Stimulated activated CD4-positive, alpha-beta T cell treated with anti-CD3 and anti-CD28 coated beads, Interleukin-4, amount 100 ng/mL, for 24 hours (primary cell): Measurements from ENCODE around the gene C17orf100.
A peak's percentile ranks its signal among the peaks of the same experiment; 100 is the strongest.

ENCODE experiments used
- DNase-seq: peaks from one replicate; pipeline ENCODE4 v3.0.0-alpha.2; 2020

C17orf100 gene

DNA sequence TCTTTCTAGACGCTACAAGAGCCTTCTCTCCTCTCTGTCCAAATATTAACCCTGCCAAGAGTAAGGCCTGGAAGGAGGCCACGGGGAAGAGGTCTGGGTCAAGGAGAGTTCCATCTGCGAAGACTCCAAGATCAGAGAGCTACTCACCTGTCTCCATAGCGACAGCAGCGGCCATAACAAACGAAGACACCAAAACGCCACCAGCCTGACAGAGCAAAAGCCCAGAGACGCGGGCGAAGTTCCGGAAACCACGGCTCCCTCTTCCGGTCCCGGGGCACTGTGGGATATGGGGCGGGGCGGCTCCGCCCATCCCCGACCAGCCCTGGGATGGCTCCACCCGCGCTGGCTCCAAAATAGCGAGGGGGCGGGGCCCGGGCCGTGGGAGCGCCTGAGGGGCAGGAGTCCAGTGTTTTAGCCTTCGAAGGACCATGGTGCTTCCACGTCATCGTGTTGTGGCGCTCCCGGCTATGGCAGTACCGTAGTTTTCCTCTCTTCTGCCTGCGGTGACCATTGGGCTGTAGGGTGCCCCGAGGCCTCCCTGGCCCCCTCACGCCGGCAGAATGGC, at the start of gene C17orf100, which contains the start of gene MED31:
TSS of gene C17orf100 (plus strand) at position 409 of the 565 bp plus-strand sequence. CDS start at position 561, 152 bp downstream.
TSS of gene MED31 (minus strand) at position 252 of the 565 bp plus-strand sequence. CDS start at position 175, 77 bp downstream.
- DNase-seq, result peak; percentile 96

DNA sequence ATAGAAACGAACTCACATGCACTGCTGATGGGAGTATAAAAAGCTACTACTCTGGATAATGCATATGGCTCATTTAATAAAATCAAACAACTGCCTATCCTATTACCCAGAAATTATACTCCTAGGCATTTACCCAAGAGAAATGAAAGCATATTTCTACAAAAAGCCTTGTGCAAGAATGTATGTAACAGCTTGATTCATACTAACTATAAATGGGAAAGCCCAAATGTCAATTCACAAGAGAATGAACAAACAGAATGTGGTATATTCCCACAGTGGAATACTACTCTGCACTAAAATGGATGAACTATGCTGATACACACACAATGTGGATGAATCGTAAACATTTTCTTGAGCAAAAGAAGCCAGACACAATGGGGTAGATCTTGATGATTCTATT, 49.4 kb upstream of the C17orf100 start:
- no peak for DNase-seq

GRCh38 chr17:6603744-6604325, 47.7 kb upstream of the C17orf100 start:
- no peak for DNase-seq

DNA sequence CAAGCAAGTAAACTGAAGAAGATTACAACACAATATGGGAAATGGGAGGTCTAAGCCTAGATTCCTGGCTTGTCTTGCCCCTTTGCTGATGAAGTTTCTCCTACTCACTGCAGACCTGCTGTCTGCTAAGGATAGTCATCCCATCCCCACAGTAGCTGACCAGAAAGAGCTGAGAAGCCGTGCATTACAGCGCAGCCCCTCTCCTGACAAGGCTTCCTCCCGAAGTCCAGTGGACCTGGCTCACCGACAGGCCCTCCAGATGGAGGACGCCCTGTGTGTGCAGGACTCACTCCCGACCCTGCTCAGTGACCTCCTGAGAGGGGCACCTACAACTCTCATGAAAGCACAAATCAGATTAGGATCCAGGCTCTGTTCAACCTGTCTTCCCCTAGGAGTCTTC, 46.4 kb upstream of the C17orf100 start:
- DNase-seq, result no peak

- DNase-seq, result no peak
Observed at GRCh38 chr17:6608321-6608720, 43.2 kb upstream of the C17orf100 start.

GRCh38 chr17:6610011-6610410, 41.6 kb upstream of the C17orf100 start:
- DNase-seq, result no peak

DNA sequence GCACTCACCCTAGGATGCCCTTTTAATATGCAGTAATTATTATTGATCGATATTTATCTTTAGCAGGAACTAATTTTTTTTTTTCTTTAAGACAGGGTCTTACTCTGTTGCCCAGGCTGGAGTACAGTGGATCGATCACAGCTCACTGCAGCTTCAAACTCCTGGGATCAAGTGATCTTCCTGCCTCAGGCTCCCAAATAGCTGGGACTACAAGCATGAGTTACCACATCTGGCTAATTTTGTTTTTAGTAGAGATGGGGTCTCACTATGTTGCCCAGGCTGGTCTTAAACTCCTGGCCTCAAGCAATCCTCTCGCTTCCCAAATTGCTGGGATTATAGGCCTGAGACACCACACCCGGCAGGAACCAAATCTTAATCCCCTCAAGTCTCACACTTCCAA, 40.3 kb upstream of the C17orf100 start:
- DNase-seq, result no peak

- no peak for DNase-seq
Observed at GRCh38 chr17:6623941-6624340, 27.6 kb upstream of the C17orf100 start.

DNA sequence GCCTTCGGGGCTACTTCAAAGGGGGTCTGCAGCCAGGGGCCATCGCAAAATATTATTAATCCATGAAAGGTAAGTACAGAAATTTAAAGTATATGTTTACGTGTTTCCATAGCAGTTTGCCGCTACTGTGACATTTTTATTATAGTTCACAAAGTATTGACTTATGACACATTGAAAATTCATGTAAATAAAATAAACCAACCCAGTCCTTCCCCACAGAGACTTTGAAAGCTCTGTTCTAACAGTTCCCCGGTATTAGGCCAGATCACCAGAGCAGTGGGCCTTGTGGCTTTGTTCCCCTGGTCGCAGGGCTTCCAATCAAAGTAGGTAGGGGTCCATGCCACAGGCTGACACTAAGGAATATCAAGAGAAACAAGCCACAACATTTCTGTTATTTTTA, 24.9 kb upstream of the C17orf100 start:
- DNase-seq, result no peak

DNA sequence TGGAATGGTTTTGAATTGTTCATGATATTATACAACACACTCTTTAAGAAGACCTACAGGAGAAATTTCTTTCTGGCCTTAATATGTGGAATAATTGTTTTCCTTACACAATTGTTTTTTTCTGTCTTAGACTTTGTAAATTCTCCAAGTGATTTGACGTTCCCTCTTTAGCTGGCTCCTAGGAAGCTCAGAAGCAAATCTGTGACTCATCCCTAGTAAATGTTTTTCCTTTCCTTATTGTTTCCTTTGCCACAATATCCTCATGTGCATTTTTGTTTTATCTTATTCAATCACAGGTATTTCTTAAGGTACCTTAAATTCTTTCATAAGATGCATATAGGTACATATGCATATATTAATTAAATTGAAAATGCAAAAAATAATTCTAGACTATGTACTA, 24.5 kb upstream of the C17orf100 start:
- no peak for DNase-seq

DNA sequence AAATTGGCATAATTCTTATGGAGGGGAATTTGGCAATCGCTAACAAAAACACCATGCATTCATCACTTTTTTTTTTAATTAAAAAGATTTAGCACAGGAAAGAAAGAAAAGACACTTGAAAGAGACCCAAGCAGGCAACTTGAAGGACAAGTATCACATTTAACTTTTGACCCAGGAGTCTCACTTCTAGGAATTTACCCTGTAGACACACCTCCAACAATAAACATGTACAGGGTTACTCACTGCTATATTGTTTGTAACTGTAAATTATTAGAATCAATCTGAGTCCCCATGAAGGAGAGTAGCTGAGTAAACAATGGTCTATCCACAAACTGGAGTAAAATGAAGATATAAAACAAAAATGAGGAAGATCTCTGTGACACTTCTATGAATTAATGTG, 21.2 kb upstream of the C17orf100 start:
- no peak for DNase-seq

GRCh38 chr17:6632530-6632929, 19.0 kb upstream of the C17orf100 start:
- DNase-seq, result no peak

DNA sequence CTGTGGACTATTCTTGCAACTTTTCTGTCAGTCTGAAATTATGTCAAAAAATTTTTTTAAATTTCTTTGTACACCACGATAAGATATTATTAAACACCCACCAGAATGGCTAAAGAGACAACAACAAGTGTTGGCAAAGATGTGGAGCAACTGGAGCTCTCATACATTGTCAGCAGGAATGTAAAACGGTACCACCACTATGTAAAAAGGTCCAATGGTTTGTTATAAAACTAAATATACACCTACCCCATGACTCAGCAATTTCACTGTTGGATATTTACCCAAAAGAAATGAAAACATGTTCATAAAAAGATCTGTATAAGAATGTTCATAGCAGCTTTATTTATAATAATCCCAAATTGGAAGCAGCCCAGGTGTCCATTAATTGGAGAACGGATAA, 18.3 kb upstream of the C17orf100 start:
- no peak for DNase-seq

- DNase-seq, result no peak
Observed at GRCh38 chr17:6636105-6636504, 15.5 kb upstream of the C17orf100 start.

GRCh38 chr17:6636616-6637457, 14.7 kb upstream of the C17orf100 start:
- no peak for DNase-seq

GRCh38 chr17:6637458-6637840, 14.1 kb upstream of the C17orf100 start:
- DNase-seq, result no peak

DNA sequence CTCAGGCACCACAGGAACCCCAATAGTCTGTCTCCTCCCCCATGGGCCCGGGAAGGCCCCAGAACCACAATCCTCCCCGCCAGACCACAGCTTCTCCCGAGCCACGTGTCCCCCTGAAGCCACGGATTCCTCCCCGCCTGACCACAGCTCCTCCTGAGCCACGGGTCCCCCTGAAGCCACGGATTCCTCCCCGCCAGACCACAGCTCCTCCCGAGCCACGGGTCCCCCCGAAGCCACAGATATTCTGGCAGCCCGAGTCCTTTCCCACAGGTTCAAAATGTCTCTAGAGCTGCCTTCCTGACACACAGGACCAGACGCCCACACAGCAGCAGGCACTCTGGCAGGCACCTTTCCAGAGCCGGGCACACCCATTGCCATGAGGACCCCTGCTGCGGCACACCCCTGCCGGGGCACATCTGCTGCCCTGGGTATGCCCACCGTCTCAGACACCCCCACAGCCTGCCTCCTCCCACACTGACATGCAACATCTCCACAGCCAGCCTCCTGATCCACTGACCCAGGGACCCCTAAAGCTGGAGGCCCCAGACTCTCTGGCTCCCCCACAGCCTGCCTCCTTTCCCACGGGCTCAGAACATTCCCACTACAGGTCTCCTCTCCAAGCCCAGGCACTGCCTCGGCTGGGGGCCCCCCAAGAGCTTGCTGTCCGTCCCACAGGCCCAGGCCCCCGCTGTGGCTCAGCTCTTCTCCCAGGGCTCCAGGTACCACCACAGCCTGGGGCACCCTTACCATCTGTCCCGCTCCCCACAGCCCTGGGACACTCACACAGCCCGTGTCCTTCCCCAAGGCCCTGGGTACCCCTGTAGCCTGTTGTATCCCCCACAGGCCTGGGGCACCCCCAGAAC, 13.3 kb upstream of the C17orf100 start:
- no peak for DNase-seq

DNA sequence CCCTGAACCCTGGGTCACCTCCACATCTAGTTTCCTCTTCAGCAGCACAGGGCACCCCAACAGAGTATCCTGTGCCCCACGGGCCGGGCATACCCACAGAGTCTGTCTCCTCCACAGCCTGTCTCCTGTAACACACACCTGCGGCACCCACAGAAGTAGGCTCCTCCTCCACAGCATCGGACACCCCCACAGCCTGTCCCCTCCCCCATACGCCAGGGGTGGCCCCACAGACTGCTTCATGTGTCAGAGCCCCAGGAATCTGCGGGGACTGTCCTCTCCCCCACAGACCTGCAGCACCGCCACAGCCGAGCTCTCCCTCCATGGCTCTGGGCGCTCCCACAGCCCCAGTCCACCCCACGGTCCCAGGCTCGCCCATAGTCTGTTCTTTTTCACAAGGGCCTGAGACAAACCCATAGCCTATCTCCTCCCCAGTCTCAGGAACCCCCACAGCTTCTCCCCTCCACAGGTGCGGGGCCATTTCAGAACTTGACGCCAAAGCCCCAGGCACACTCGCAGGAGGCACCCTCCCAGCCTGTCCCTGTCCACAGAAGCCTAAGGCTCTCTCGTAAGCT, 12.5 kb upstream of the C17orf100 start:
- no peak for DNase-seq

GRCh38 chr17:6639586-6640535, 11.7 kb upstream of the C17orf100 start:
- DNase-seq, result no peak

DNA sequence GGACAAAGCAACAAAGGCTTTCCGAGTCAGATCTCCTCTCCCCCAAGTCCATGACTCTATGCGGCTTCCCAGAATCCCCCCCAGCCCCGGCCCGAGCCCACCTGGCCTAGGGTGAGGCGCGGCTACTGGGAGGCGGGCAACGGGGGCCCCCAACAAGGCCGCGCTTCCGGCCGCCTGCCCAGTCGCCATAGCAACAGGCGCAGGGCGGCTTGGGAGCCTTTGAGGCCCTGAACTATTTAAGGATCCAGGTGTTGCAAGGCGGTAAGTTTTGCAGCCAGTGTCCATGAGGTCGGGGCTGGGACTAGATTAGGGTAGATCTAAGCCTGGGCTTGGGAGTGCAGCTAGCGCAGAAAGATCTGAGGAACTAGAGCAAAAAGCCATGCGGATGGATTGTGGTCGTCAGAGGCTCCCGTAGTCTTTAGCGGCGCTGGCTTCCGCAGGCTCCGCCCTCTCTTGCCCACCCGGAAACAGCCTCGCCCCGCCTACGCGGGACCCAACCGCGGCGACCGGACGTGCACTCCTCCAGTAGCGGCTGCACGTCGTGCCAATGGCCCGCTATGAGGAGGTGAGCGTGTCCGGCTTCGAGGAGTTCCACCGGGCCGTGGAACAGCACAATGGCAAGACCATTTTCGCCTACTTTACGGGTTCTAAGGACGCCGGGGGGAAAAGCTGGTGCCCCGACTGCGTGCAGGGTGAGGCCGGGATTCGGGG, 10.9 kb upstream of the C17orf100 start, which contains the start of the genes KIAA0753 and TXNDC17:
TSS of gene KIAA0753 (minus strand) at position 176 of the 711 bp plus-strand sequence. CDS start 5,608 bp downstream, outside the sequence.
TSS of gene TXNDC17 (plus strand) at position 525 of the 711 bp plus-strand sequence. CDS start at position 548, 23 bp downstream.
- peak; percentile 93 for DNase-seq
